GM19035 (cell line): ENCODE data around the gene CCDC152.
"Not testable (repeated sequence)": the region's sequence is repeated elsewhere in the genome, so short reads cannot be mapped to it uniquely, and the experiment has no call there.

Experiments
- ATAC-seq: cut with Tn5 transposase; IDR thresholded peaks from one replicate; pipeline ENCODE4 v1.9.1; 2021; ENCODE audit not compliant: unreplicated experiment

CCDC152 gene

DNA sequence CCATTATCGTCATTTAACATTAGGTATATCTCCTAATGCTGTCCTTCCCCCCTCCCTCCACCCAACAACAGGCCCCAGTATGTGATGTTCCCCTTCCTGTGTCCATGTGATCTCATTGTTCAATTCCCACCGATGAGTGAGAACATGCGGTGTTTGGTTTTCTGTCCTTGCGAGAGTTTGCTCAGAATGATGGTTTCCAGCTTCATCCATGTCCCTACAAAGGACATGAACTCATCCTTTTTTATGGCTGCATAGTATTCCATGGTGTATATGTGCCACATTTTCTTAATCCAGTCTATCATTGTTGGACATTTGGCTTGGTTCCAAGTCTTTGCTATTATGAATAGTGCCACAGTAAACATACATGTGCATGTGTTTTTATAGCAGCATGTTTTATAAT lies 87.8 kb downstream of the CCDC152 start:
- not testable (repeated sequence) for ATAC-seq

DNA sequence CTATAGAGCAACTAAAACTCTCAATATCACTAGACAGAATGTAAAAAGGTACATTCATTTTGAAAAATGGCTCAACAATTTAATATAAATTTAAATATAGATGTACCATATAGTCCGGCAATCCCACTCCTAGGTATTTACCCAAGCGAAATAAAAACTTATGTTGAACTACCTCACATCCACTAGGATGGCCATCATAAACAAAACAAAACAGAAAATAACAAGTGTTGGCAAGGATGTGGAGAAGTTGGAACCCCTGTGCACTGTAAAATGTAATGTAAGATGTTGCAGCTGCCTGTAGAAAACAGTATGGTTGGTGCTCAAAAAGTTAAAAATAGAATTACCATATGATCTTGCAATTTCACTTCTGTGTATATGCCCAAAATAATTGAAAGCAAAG lies 91.9 kb downstream of the CCDC152 start:
- no peak for ATAC-seq

- no peak for ATAC-seq
Observed at GRCh38 chr5:42851481-42851880, 94.9 kb downstream of the CCDC152 start.
